IMR-90 (cell line): ENCODE results near the gene GBF1. TPM values are rescaled to one million over a fixed set of nuclear protein-coding genes. Genes with fewer than 3 reads are reported as not detected.

Experiments
- ATAC-seq: fragments of 200-7000 bp; cut with Tn5 transposase; 2 replicates; pipeline ENCODE4 v1.9.1; 2020; ENCODE audit warnings: low read depth, mild to moderate bottlenecking, moderate library complexity
- BruUV-seq: library from RNA; stranded (reverse); fragments of 400-500 nt; replicated peaks from 2 replicates; lab custom pipeline; 2021; lab: Mats Ljungman, UMichigan
- CTCF ChIA-PET: fragments of 300-600 bp; formaldehyde crosslinking; extraction: SDS; loops from one replicate; lab custom pipeline; 2021; ENCODE audit warnings: antibody characterized with exemption; lab: Yijun Ruan, JAX
- POLR2A ChIA-PET: fragments of 300-600 bp; sonication (Branson Sonifier 250); formaldehyde crosslinking; loops from one replicate; lab custom pipeline; 2022; ENCODE audit warnings: antibody characterized with exemption; ENCODE audit not compliant: unreplicated experiment; lab: Charles Lee
- DNase-seq: peaks from one replicate; pipeline ENCODE4 v3.0.0; 2013
- H2AFZ ChIP-seq: replicated peaks from 2 replicates; pipeline ENCODE3; 2013; ENCODE audit warnings: low read length, mild to moderate bottlenecking; ENCODE audit not compliant: poor library complexity
- H2AK5ac ChIP-seq: 2 replicates; pipeline ENCODE4 v1.6.1; 2013; ENCODE audit warnings: low read depth, low read length, inconsistent platforms
- H2AK9ac ChIP-seq: replicated peaks from 2 replicates; pipeline ENCODE3; 2013; ENCODE audit warnings: mild to moderate bottlenecking, low read depth, low read length, moderate library complexity; ENCODE audit not compliant: poor library complexity
- H2BK120ac ChIP-seq: 2 replicates; pipeline ENCODE4 v1.6.1; 2013; ENCODE audit warnings: low read depth, low read length, inconsistent platforms
- H2BK15ac ChIP-seq: 3 replicates; pipeline ENCODE4 v1.6.1; 2013; ENCODE audit warnings: low read depth, low read length, inconsistent platforms
- H2BK20ac ChIP-seq: 2 replicates; pipeline ENCODE4 v1.6.1; 2013; ENCODE audit warnings: low read depth, mild to moderate bottlenecking, inconsistent platforms, low read length, moderate library complexity
- H2BK5ac ChIP-seq: 2 replicates; pipeline ENCODE4 v1.6.1; 2013; ENCODE audit warnings: mild to moderate bottlenecking, low read depth, low read length, inconsistent platforms; ENCODE audit not compliant: poor library complexity, severe bottlenecking
- H3K14ac ChIP-seq: replicated peaks from 2 replicates; pipeline ENCODE4 v1.6.1; 2013; ENCODE audit warnings: low read depth, low read length, inconsistent platforms
- H3K18ac ChIP-seq: 2 replicates; pipeline ENCODE4 v1.6.1; 2013; ENCODE audit warnings: low read depth, low read length, control low read depth
- H3K23ac ChIP-seq: 2 replicates; pipeline ENCODE4 v1.6.1; 2013; ENCODE audit warnings: low read depth, low read length, inconsistent platforms
- H3K27ac ChIP-seq: 2 replicates; pipeline ENCODE4 v1.5.1; 2013; ENCODE audit warnings: mild to moderate bottlenecking, control low read depth, low read length; ENCODE audit not compliant: insufficient read depth
- H3K27me3 ChIP-seq: 2 replicates; pipeline ENCODE4 v1.6.1; 2013; ENCODE audit warnings: low read length; ENCODE audit not compliant: control insufficient read depth, insufficient read depth
- H3K36me3 ChIP-seq: 2 replicates; pipeline ENCODE4 v1.6.1; 2013; ENCODE audit warnings: low read length, mixed read lengths; ENCODE audit not compliant: control insufficient read depth, insufficient read depth
- H3K4ac ChIP-seq: 2 replicates; pipeline ENCODE4 v1.6.1; 2013; ENCODE audit warnings: low read depth, low read length, inconsistent platforms
- H3K4me1 ChIP-seq: 2 replicates; pipeline ENCODE4 v1.6.1; 2013; ENCODE audit warnings: low read length, mixed read lengths; ENCODE audit not compliant: control insufficient read depth, insufficient read depth
- H3K4me2 ChIP-seq: 2 replicates; pipeline ENCODE4 v1.6.1; 2013; ENCODE audit warnings: low read depth, mild to moderate bottlenecking, control low read depth, low read length, moderate library complexity
- H3K4me3 ChIP-seq: 2 replicates; pipeline ENCODE4 v1.5.1; 2013; ENCODE audit warnings: low read depth, mild to moderate bottlenecking, control low read depth, low read length, moderate library complexity; ENCODE audit not compliant: insufficient read depth
- H3K56ac ChIP-seq: 2 replicates; pipeline ENCODE4 v1.6.1; 2013; ENCODE audit warnings: low read length, inconsistent platforms; ENCODE audit not compliant: insufficient read depth; ENCODE audit errors: extremely low read depth
- H3K79me1 ChIP-seq, 2 experiments: 2 replicates each; pipeline ENCODE4 v1.6.1; 2013; ENCODE audit warnings: low read length in 2 of 2, inconsistent platforms in 1 of 2, low read depth in 1 of 2
- H3K9ac ChIP-seq: 2 replicates; pipeline ENCODE4 v1.6.1; 2013; ENCODE audit warnings: low read depth, low read length, control low read depth
- H3K9me1 ChIP-seq: 2 replicates; pipeline ENCODE4 v1.6.1; 2013; ENCODE audit warnings: low read length, inconsistent platforms; ENCODE audit not compliant: insufficient read depth
- H3K9me3 ChIP-seq: 2 replicates; pipeline ENCODE4 v1.6.1; 2013; ENCODE audit warnings: low read length; ENCODE audit not compliant: control insufficient read depth, insufficient read depth
- H4K20me1 ChIP-seq: 2 replicates; pipeline ENCODE4 v1.6.1; 2013; ENCODE audit warnings: low read length, inconsistent platforms; ENCODE audit not compliant: insufficient read depth
- H4K5ac ChIP-seq: 2 replicates; pipeline ENCODE4 v1.6.1; 2013; ENCODE audit warnings: mild to moderate bottlenecking, low read depth, low read length, control low read depth
- H4K8ac ChIP-seq, 2 experiments: 2 replicates each; pipeline ENCODE4 v1.6.1; 2013; ENCODE audit warnings: low read depth in 2 of 2, low read length in 2 of 2, control low read depth in 1 of 2, inconsistent platforms in 1 of 2
- H4K91ac ChIP-seq: 2 replicates; pipeline ENCODE4 v1.6.1; 2013; ENCODE audit warnings: low read depth, low read length, inconsistent platforms; ENCODE audit not compliant: insufficient read depth
- FOS ChIP-seq: fragments of 150-350 bp; IDR thresholded peaks from 2 replicates; pipeline ENCODE4 v1.6.1; 2016; ENCODE audit warnings: low read depth, low read length
- MAFK ChIP-seq: IDR thresholded peaks from 2 replicates; pipeline ENCODE4 v1.6.1; 2012; ENCODE audit warnings: low read depth, low read length, improper control_type of control experiment
- MAZ ChIP-seq: IDR thresholded peaks from 2 replicates; pipeline ENCODE4 v1.6.1; 2012; ENCODE audit warnings: low read depth, mild to moderate bottlenecking, low read length, improper control_type of control experiment, moderate library complexity, borderline replicate concordance
- MXI1 ChIP-seq: IDR thresholded peaks from 2 replicates; pipeline ENCODE4 v1.6.1; 2012; ENCODE audit warnings: low read depth, mild to moderate bottlenecking, low read length, moderate library complexity, borderline replicate concordance
- NFE2L2 ChIP-seq: fragments of 150-350 bp; IDR thresholded peaks from 2 replicates; pipeline ENCODE4 v1.6.1; 2016; ENCODE audit warnings: low read depth, mild to moderate bottlenecking, low read length
- RFX5 ChIP-seq: IDR thresholded peaks from 2 replicates; pipeline ENCODE4 v1.8.0; 2012; ENCODE audit warnings: low read depth, mild to moderate bottlenecking, low read length, moderate library complexity
- WGBS, 2 experiments: methylation state at CpG; one replicate each; pipeline versions ENCODE4 v1.1.5 to v1.1.7; 2013; ENCODE audit warnings: missing lambda C conversion rate in 2 of 2; ENCODE audit not compliant: insufficient read length in 1 of 2; ENCODE audit errors: extremely low coverage in 2 of 2; 5-methylcytosine and 5-hydroxymethylcytosine counted together
- dilution Hi-C: fragments of 300-500 bp; cut with HindIII; formaldehyde crosslinking; loops from one replicate; pipeline ENCODE4 v1.14.3; 2018; ENCODE audit warnings: low sequenced_read_pairs; ENCODE audit not compliant: unreplicated experiment
- in situ Hi-C: fragments of 300-500 bp; cut with MboI; formaldehyde crosslinking; loops from 3 replicates; pipeline ENCODE4 v1.14.3; 2019; ENCODE audit warnings: low sequenced_read_pairs, inconsistent platforms, mixed read lengths
- intact Hi-C: fragments of 100-400 bp; cut with micrococcal nuclease; formaldehyde crosslinking; loops from 2 replicates; pipeline ENCODE4 v1.10.0; 2022
- polyA plus RNA-seq, 3 experiments: library from polyadenylated mRNA; depleted of rRNA; stranded (reverse); fragments of >200 nt; gene quantifications; 2 replicates each; pipeline ENCODE4 v1.2.3, GENCODE V29; 2012; ENCODE audit warnings: low replicate concordance in 1 of 3
- total RNA-seq: library from RNA; depleted of rRNA; stranded (reverse); fragments of >200 nt; gene quantifications from 2 replicates; pipeline ENCODE4 v1.2.3, GENCODE V29; 2012
- TF ChIP-seq, protein P1 (sequence below): fragments of 150-350 bp; IDR thresholded peaks from 2 replicates; pipeline ENCODE4 v1.6.1; 2017; ENCODE audit warnings: mild to moderate bottlenecking, antibody characterized with exemption, low read length, low read depth

The GBF1 gene
- total and polyA plus RNA-seq, 2 of the 4 experiments (the other 2 are of a cell fraction): 38.7 to 40.1 TPM

DNA sequence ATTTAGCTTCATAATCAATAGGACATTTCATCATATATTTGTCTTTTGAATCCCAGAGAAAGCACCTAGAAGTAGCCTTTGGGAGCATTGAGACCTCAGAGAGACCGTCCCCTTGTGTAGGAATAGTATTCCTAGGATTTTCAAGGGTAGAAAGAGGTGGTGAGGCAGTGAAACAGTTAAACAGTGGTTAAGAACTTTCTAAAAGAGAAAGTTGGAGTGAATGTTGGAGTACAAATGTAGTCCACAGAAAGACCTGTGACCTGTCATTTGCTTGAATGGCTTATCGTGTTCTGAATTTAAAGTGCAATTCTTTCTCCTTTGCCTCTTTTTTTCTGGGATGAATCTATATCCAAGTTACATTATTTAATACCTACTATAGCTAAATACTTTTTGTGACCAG lies 30.0 kb downstream of the GBF1 start:
- no peak overlapping the region for H3K27ac ChIP-seq
- CTCF ChIA-PET: no interaction called here
- H3K4me1 ChIP-seq: peaks cover 4% of the 10 kb centered on the region
- H3K36me3 ChIP-seq: peaks cover 3% of the 10 kb centered on the region; the same call in 1 of the 2 replicates
- H3K9me3 ChIP-seq: no peaks in the 10 kb centered on the region
- H3K4me3 ChIP-seq: no peak overlapping the region
- peaks cover 30 to 68% of the 10 kb centered on the region in 2 experiments for H3K79me1 ChIP-seq
- H2BK5ac ChIP-seq: no peak overlapping the region
- intact Hi-C loops (no loop called here), in situ Hi-C loops (no loop called here), dilution Hi-C loops (no loop called here)
- TF ChIP-seq NFE2L2 (no peak), FOS (no peak), MAFK (no peak), MXI1 (no peak), MAZ (no peak), RFX5 (no peak)
- TF ChIP-seq, protein P1, sequence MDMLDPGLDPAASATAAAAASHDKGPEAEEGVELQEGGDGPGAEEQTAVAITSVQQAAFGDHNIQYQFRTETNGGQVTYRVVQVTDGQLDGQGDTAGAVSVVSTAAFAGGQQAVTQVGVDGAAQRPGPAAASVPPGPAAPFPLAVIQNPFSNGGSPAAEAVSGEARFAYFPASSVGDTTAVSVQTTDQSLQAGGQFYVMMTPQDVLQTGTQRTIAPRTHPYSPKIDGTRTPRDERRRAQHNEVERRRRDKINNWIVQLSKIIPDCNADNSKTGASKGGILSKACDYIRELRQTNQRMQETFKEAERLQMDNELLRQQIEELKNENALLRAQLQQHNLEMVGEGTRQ: no peak
- H3K4ac ChIP-seq: no peak overlapping the region
- H2BK20ac ChIP-seq: no peak overlapping the region
- H4K5ac ChIP-seq: no peak overlapping the region
- H3K14ac ChIP-seq: no peak overlapping the region
- H2AK9ac ChIP-seq: no peak overlapping the region
- H3K56ac ChIP-seq: no peak overlapping the region
- DNase-seq (no peak), ATAC-seq (no peak)
- H3K18ac ChIP-seq: no peak overlapping the region
- no peak overlapping the region for H4K8ac ChIP-seq
- no CpG with 5 or more reads among the region's 2 CpGs for WGBS, 2 experiments
- POLR2A ChIA-PET: no interaction called here
- BruUV-seq: no TSS peak
- no peak overlapping the region for H2BK120ac ChIP-seq
- H2AK5ac ChIP-seq: no peak overlapping the region
- H3K4me2 ChIP-seq: no peak overlapping the region
- no peak overlapping the region for H3K9ac ChIP-seq
- no peak overlapping the region for H2AFZ ChIP-seq
- H4K91ac ChIP-seq: no peak overlapping the region
- no peaks in the 10 kb centered on the region for H3K27me3 ChIP-seq
- peaks cover 15% of the 10 kb centered on the region for H3K9me1 ChIP-seq
- H2BK15ac ChIP-seq: no peak overlapping the region
- no peak overlapping the region for H3K23ac ChIP-seq
- H4K20me1 ChIP-seq: peaks cover 67% of the 10 kb centered on the region
